ENCODE results near the gene FOXF2. TPM values are rescaled to one million over a fixed set of nuclear protein-coding genes. Genes with fewer than 3 reads are reported as not detected.
"Not testable (repeated sequence)": the region's sequence is repeated elsewhere in the genome, so short reads cannot be mapped to it uniquely, and the experiment has no call there.

The FOXF2 gene
- 3.8 and 6.0 TPM in 2 replicates for total RNA-seq (2014; rRNA removed; shearing (Covaris generic))
- 11.2 and 12.2 TPM in 2 replicates for polyA plus RNA-seq (2015; cell fraction: cytosol; rRNA removed)
- 4.4 and 6.3 TPM in 2 replicates for polyA plus RNA-seq (2015; cell fraction: nucleus; rRNA removed)

DNA sequence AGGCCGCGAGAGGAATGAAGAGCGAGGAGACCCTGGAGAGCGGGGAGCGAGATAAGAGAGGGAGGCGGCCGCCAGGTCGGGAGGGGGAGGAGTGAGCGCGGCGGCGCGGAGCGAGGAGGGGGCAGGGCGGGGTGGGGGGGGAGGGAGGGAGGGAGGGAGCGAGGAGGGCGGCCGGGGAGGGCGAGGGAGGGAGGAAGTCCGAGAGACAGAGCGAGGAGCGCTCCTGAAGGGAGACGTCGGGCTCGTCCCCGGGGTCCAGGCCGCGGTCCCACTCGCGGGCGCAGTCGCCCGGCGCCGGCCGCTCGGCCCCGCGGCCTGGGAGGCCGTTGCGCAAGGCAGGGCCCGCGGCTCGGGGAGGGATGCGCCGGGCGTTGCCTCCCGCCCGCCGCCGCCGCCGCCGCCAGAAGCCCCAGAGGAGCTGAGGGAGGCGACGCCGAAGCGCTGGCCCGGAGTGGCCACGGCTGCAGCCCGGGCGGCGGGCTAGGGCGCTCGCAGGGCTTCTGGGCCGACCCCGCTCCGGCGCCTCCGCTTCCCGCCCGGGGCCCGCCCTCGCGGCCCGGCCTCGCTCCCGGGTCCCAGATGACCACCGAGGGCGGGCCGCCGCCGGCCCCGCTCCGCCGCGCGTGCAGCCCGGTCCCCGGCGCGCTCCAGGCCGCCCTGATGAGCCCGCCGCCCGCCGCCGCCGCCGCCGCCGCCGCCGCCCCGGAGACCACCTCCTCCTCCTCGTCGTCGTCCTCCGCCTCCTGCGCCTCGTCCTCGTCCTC, at the start of gene FOXF2:
Gene FOXF2, plus strand, starts transcription at position 208 of the 764 bp plus-strand sequence. Its CDS starts 372 bp downstream, at position 580.
- DNase-seq (ENCODE audit: low read depth, low spot score) = peak; percentile 17
- in situ Hi-C loops (cut with HindIII; ENCODE audit: low pct_unique_long_range_greater_than_20kb, low sequenced_read_pairs) = no loop called here

DNA sequence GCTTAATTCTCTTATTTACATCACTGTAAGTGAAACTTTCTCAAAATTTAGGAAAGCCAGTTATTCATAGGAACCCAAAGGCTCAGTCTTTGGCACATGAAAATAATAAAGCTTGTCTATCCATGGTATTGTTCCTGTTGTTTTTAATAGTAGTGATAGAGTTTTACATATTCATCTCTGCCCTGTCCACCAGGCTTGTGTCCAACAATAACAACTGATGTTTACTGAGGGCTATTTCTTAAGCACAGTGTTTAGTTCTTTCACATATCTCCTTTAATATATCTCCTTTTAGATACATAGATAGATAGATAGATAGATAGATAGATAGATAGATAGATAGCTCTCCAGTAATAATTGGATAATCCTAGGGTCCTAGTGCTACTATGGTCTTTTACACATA, 43.3 kb upstream of the FOXF2 start:
- DNase-seq (ENCODE audit: low read depth, low spot score) = no peak

DNA sequence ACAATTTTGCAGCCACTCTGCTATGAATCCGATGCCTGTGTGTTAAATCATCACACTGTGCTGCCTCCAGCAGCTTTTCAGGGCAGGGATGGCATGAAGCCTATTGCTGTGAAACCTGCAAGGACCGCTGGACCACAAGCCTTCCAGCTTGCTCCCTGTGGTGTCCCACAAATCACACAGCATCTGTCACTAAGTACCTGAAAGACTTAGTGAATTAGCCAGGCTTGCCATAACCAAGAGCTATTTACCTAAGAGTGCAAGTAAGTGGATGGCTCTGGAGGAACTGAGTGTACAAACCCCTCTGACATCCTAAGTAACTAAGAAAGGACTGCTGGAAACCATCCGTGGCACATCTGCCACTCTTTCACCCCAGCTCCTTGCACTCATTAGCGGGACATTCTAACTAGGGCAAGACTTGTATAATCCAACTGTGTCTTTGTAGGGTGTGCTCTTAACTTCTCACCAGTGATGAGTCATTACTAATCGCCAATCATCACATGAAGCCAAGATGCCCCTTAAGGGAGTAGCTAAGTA, 42.8 kb upstream of the FOXF2 start:
- in situ Hi-C loops (cut with HindIII; ENCODE audit: low pct_unique_long_range_greater_than_20kb, low sequenced_read_pairs) = no loop called here

More for the DNA sequence above, 43.3 kb upstream of the FOXF2 start:
- in situ Hi-C loops (cut with HindIII; ENCODE audit: low pct_unique_long_range_greater_than_20kb, low sequenced_read_pairs) = no loop called here

DNA sequence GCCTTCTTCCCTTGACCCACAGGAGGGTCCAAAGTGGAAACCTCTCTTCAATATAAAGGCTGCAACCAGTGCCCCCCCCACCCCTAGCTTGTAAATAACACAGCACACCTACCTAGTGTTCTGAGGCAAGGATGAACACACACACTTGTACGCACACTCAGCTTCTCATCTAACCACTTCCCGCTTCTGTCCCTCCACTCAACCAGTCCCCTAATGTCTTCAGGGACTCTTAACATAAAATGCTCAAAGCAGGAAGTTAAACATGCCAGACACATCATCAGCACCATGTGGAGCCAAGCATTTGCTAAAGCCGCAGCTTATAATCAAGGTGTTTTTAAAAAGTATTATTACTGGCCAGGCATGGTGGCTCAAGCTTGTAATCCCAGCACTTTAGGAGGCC, 42.2 kb upstream of the FOXF2 start:
- DNase-seq (ENCODE audit: low read depth, low spot score) = no peak

More for the DNA sequence above, 42.8 kb upstream of the FOXF2 start:
- DNase-seq (ENCODE audit: low read depth, low spot score) = no peak

GRCh38 chr6:1348675-1349074, 40.7 kb upstream of the FOXF2 start:
- in situ Hi-C loops (cut with HindIII; ENCODE audit: low pct_unique_long_range_greater_than_20kb, low sequenced_read_pairs) = no loop called here
- DNase-seq (ENCODE audit: low read depth, low spot score) = no peak

More for the DNA sequence above, 42.2 kb upstream of the FOXF2 start:
- in situ Hi-C loops (cut with HindIII; ENCODE audit: low pct_unique_long_range_greater_than_20kb, low sequenced_read_pairs) = no loop called here

- in situ Hi-C loops (cut with HindIII; ENCODE audit: low pct_unique_long_range_greater_than_20kb, low sequenced_read_pairs) = loop anchor here (25.0 kb wide), 1 partner anchor 112 kb away; no protein-coding TSS in a partner anchor
- no peak for DNase-seq (ENCODE audit: low read depth, low spot score)
Measured at GRCh38 chr6:1349655-1350054, 39.7 kb upstream of the FOXF2 start.

DNA sequence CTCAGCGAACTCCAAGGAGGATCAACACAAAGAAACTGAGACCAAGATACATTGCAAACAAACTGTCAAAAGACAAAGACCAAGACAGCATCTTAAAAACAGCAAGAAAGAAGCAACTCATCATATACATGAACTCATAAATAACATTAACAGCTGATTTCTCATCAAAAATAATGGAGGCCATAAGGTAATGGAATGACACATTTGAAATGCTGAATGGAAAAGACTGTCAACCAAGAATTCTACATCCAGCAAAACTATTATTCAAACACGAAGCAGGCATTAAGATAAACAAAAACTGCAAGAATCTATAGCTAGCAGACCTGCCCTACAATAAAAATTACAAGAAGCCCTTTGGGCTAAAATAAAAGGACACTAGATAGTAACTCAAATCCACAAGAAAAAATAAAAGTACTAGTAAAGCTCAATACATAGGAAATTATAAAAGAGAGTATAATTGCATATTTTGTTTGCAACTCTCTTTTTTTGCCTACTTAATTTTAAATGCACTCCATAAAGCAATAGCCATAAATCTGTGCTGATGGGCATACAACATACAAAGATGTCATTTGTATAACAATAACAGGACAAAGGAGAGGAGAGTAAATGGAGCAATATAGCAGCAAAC, 37.9 kb upstream of the FOXF2 start:
- in situ Hi-C loops (cut with HindIII; ENCODE audit: low pct_unique_long_range_greater_than_20kb, low sequenced_read_pairs) = loop anchor here (25.0 kb wide), 1 partner anchor 114 kb away; no protein-coding TSS in a partner anchor
- DNase-seq (ENCODE audit: low read depth, low spot score) = no peak

GRCh38 chr6:1355068-1355467, 34.3 kb upstream of the FOXF2 start:
- not testable (repeated sequence) for DNase-seq (ENCODE audit: low read depth, low spot score)
- in situ Hi-C loops (cut with HindIII; ENCODE audit: low pct_unique_long_range_greater_than_20kb, low sequenced_read_pairs) = loop anchor here (25.0 kb wide), 1 partner anchor 118 kb away; no protein-coding TSS in a partner anchor

DNA sequence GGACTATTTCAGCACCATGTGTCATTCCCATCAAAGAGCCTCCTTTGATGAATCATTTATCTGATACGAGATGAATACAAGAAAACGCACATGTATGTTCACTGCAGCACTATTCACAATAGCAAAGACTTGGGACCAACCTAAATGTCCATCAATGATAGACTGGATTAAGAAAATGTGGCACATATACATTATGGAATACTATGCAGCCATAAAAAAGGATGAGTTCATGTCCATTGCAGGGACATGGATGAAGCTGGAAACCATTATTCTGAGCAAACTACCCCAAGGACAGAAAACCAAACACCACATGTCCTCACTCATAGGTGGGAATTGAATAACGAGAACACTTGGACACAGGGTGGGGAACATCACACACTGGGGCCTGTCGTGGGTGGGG, 27.7 kb upstream of the FOXF2 start:
- in situ Hi-C loops (cut with HindIII; ENCODE audit: low pct_unique_long_range_greater_than_20kb, low sequenced_read_pairs) = loop anchor here (25.0 kb wide), 1 partner anchor 124 kb away; no protein-coding TSS in a partner anchor
- DNase-seq (ENCODE audit: low read depth, low spot score) = not testable (repeated sequence)

DNA sequence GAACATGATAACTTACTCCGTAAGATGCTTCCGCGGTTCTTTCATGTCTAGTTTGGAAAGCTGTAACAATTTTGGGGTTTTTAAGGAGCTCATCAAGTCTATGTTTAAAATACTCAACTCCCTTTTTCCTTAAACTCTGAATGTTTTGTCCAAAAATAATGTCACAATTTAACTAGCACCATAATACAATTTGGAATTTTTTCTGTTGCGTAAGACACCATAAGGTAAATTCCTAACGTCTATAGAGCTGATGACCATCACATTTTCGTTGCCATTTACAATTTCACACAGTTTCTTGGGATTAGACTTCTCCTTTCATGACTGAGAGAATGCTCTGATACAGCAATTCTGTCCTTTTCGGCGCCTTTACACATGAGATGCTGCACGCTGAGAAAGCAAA, 26.7 kb upstream of the FOXF2 start:
- in situ Hi-C loops (cut with HindIII; ENCODE audit: low pct_unique_long_range_greater_than_20kb, low sequenced_read_pairs) = loop anchor here (25.0 kb wide), 1 partner anchor 125 kb away; no protein-coding TSS in a partner anchor
- no peak for DNase-seq (ENCODE audit: low read depth, low spot score)

GRCh38 chr6:1363298-1363697, 26.1 kb upstream of the FOXF2 start:
- in situ Hi-C loops (cut with HindIII; ENCODE audit: low pct_unique_long_range_greater_than_20kb, low sequenced_read_pairs) = loop anchor here (25.0 kb wide), 1 partner anchor 126 kb away; no protein-coding TSS in a partner anchor
- no peak for DNase-seq (ENCODE audit: low read depth, low spot score)

DNA sequence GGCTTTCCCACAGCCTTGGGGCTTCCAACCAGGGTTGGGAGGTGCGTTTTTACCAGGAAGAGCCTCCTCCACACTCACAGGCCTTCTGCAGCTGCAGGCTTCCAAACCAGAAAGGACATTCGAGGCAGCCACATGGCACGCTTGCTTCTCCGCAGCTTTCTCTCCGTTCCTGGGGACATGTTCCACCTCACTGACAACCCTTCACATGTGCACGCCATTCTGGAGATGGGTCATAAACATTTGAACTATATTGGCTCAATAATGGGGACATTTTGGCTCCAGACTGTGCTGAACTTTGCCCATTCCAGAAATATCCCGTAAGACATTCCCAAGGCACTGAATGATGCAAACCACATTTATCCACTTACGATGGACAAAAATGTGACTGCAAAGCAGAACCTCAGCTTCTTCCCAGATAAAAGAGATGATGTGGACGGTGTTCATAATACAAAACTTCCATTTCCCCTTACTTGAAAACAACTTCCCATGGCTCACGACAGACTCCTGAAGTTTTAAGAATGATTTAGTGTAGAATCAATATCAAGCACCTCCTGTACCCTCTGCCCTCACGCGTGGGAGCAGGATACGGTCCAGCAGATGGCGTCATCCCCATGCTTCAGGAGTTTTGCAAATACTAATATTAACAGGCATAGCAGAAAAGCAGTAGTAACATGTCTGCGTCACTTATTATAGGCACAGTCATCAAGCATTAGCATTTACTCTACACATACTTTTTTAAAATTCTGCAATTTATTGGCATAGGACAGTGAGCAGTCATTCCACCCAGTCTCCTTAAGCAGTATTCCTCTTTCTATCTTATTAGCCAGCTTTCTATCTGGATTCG, 25.4 kb upstream of the FOXF2 start:
- in situ Hi-C loops (cut with HindIII; ENCODE audit: low pct_unique_long_range_greater_than_20kb, low sequenced_read_pairs) = loop anchor here (25.0 kb wide), 1 partner anchor 127 kb away; no protein-coding TSS in a partner anchor

DNA sequence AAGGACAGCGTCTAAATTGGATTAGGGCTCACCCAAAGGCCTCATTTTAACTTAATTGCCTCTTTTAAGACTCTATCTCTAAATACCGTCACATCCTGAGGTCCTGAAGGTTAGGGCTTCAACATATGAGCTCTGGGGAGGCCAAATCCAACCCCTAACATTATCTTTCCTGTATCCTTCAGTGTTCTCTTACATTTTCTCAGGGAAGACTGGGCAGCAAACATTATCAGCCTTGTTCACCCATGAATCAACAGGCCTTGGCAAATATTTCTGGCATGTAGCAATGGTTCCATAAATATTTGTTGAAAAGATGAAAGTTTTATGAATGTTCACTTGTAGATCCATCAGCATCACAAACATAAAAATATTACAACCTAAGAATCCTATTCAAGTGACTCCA, 24.6 kb upstream of the FOXF2 start:
- no peak for DNase-seq (ENCODE audit: low read depth, low spot score)
- in situ Hi-C loops (cut with HindIII; ENCODE audit: low pct_unique_long_range_greater_than_20kb, low sequenced_read_pairs) = loop anchor here (25.0 kb wide), 1 partner anchor 127 kb away; no protein-coding TSS in a partner anchor

More for the DNA sequence above, 25.4 kb upstream of the FOXF2 start:
- peak; percentile 52 for DNase-seq (ENCODE audit: low read depth, low spot score)

DNA sequence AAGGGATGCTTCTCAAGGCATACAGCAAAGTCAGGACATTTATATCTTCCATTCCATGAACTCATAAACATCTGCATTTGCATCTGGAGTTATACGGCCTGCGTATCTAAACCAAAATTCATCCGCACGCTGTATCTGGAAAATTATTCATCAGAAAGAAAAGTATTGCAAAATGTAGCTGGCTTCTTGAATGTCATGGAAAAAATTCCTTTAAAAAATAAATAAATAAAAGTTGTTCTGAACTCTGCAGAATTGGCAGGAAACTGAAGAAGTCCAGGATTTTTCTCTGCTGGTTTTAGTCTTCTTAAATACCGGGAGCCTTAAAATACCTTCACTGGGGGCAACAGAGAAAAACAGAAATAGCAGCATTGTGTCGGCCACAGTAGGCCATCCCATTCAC, 23.7 kb upstream of the FOXF2 start:
- in situ Hi-C loops (cut with HindIII; ENCODE audit: low pct_unique_long_range_greater_than_20kb, low sequenced_read_pairs) = loop anchor here (25.0 kb wide), 1 partner anchor 128 kb away; no protein-coding TSS in a partner anchor
- DNase-seq (ENCODE audit: low read depth, low spot score) = no peak

DNA sequence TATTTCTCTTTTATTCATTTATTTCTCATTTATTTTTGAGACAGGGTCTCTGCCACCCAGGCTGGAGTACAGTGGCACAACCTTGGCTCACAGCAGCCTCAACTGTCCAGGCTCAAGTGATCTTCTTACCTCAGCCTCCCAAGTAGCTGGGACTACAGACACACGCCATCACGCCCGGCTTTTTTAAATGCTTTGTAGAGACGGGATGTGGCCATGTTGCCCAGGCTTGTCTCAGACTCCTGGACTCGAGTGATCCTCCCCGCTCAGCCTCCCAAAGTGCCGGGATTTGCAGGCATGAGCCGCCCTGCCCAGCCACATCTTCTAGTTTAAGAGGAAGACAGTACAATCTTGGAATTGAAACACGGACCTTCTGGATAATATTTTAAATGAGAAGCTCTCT, 21.6 kb upstream of the FOXF2 start:
- DNase-seq (ENCODE audit: low read depth, low spot score) = no peak

GRCh38 chr6:1368940-1369339, 20.4 kb upstream of the FOXF2 start:
- in situ Hi-C loops (cut with HindIII; ENCODE audit: low pct_unique_long_range_greater_than_20kb, low sequenced_read_pairs) = loop anchor here (25.0 kb wide), 1 partner anchor 132 kb away; no protein-coding TSS in a partner anchor
- peak; percentile 42 for DNase-seq (ENCODE audit: low read depth, low spot score)

More for the DNA sequence above, 21.6 kb upstream of the FOXF2 start:
- in situ Hi-C loops (cut with HindIII; ENCODE audit: low pct_unique_long_range_greater_than_20kb, low sequenced_read_pairs) = loop anchor here (25.0 kb wide), 1 partner anchor 130 kb away; no protein-coding TSS in a partner anchor

DNA sequence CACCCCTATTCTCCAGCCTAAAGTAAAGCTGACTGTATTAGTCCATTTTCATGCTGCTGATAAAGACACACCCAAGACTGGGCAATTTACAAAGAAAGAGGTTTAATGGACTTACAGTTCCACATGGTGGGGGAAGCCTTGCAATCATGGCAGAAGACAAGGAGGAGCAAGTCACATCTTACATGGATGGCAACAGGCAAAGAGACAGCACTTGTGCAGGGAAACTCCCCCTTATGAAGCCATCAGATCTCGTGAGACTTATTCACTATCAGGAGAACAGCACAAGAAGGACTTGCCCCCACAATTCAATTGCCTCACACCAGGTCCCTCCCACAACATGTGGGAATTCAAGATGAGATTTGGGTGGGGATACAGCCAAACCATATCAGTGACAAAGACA, 19.7 kb upstream of the FOXF2 start:
- not testable (repeated sequence) for DNase-seq (ENCODE audit: low read depth, low spot score)
- in situ Hi-C loops (cut with HindIII; ENCODE audit: low pct_unique_long_range_greater_than_20kb, low sequenced_read_pairs) = loop anchor here (25.0 kb wide), 1 partner anchor 132 kb away; no protein-coding TSS in a partner anchor

Data from SK-MEL-5 (cell line).